Activated CD4-positive, CD25-positive, alpha-beta regulatory T cell treated with anti-CD3 and anti-CD28 coated beads, Interleukin-2, amount 50 U/mL, for 16 hours (primary cell): ENCODE measurements around the gene DPY19L2.
"Not testable (repeated sequence)": the region's sequence is repeated elsewhere in the genome, so short reads cannot be mapped to it uniquely, and the experiment has no call there.

Experiments used
- DNase-seq: peaks from one replicate; pipeline ENCODE4 v3.0.0-alpha.2; 2020; ENCODE audit warnings: low read depth, low spot score

Gene DPY19L2

GRCh38 chr12:63663005-63663404 is 5.3 kb downstream of the DPY19L2 start:
- DNase-seq = not testable (repeated sequence)

- DNase-seq = not testable (repeated sequence)
These were observed 9.8 kb downstream of the DPY19L2 start for GRCh38 chr12:63658501-63658900.

- DNase-seq = not testable (repeated sequence)
These were observed 11.9 kb downstream of the DPY19L2 start for GRCh38 chr12:63656407-63656806.

GRCh38 chr12:63655543-63656257 is 12.6 kb downstream of the DPY19L2 start:
- not testable (repeated sequence) for DNase-seq

GRCh38 chr12:63654481-63654880 is 13.8 kb downstream of the DPY19L2 start:
- not testable (repeated sequence) for DNase-seq

- DNase-seq = not testable (repeated sequence)
These were observed 18.8 kb downstream of the DPY19L2 start for GRCh38 chr12:63649517-63649916.

- DNase-seq = not testable (repeated sequence)
These were observed 24.7 kb downstream of the DPY19L2 start for GRCh38 chr12:63643381-63644140.

GRCh38 chr12:63624258-63624657 is 44.0 kb downstream of the DPY19L2 start:
- not testable (repeated sequence) for DNase-seq

GRCh38 chr12:63615544-63615943 is 52.7 kb downstream of the DPY19L2 start:
- DNase-seq = not testable (repeated sequence)

GRCh38 chr12:63611285-63611684 is 57.0 kb downstream of the DPY19L2 start:
- not testable (repeated sequence) for DNase-seq

- not testable (repeated sequence) for DNase-seq
These were observed 59.0 kb downstream of the DPY19L2 start for GRCh38 chr12:63609281-63609680.

GRCh38 chr12:63604985-63605384 is 63.3 kb downstream of the DPY19L2 start:
- DNase-seq = not testable (repeated sequence)

GRCh38 chr12:63594828-63595227 is 73.5 kb downstream of the DPY19L2 start:
- not testable (repeated sequence) for DNase-seq

- DNase-seq = not testable (repeated sequence)
These were observed 83.9 kb downstream of the DPY19L2 start for GRCh38 chr12:63584426-63584825.

- DNase-seq = not testable (repeated sequence)
These were observed 85.0 kb downstream of the DPY19L2 start for GRCh38 chr12:63583289-63583688.

- DNase-seq = not testable (repeated sequence)
These were observed 90.7 kb downstream of the DPY19L2 start for GRCh38 chr12:63577631-63578030.

GRCh38 chr12:63572038-63572437 is 96.3 kb downstream of the DPY19L2 start:
- not testable (repeated sequence) for DNase-seq

- not testable (repeated sequence) for DNase-seq
These were observed 109.8 kb downstream of the DPY19L2 start for GRCh38 chr12:63558445-63558844.

- DNase-seq = not testable (repeated sequence)
These were observed 116.9 kb downstream of the DPY19L2 start for GRCh38 chr12:63551397-63551796.

- DNase-seq = not testable (repeated sequence)
These were observed 119.3 kb downstream of the DPY19L2 start for GRCh38 chr12:63549034-63549433.

GRCh38 chr12:63545298-63545916 is 122.9 kb downstream of the DPY19L2 start:
- DNase-seq = not testable (repeated sequence)

- DNase-seq = not testable (repeated sequence)
These were observed 129.6 kb downstream of the DPY19L2 start for GRCh38 chr12:63538656-63539055.
